D721Med (cell line): Measurements from ENCODE around the gene INHA.

ENCODE experiments used
- DNase-seq: peaks from one replicate; pipeline ENCODE4 v3.0.0; 2011; ENCODE audit warnings: low spot score; ENCODE audit not compliant: insufficient read length
- FAIRE-seq: peaks from 2 replicates; lab custom pipeline; 2011; peaks lifted over from hg19 to GRCh38; lab: Jason Lieb, UNC
- TF ChIP-seq, protein P1 (sequence below): IDR thresholded peaks from 2 replicates; pipeline ENCODE4 v1.5.1; 2012; ENCODE audit warnings: mild to moderate bottlenecking, control low read depth; ENCODE audit not compliant: insufficient read depth; ENCODE audit errors: missing control alignments

INHA gene

DNA sequence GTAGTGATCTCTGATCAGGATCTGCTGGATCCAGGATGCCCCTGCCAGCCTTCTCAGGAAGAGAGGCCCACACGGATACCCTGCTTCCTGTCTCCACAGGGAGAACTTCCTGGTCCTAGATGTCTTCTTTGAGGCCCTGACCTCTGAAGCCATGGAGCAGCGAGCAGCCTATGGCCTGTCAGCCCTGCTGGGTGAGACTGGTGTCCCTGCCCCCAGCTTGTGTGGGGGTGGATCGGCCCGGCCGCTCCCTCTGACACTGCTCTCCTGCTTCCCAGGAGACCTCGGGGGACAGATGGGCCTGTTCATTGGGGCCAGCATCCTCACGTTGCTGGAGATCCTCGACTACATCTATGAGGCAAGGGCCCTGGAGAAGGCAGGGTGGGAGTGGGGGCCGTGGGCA, 35.1 kb upstream of the INHA start:
- TF ChIP-seq, protein P1, sequence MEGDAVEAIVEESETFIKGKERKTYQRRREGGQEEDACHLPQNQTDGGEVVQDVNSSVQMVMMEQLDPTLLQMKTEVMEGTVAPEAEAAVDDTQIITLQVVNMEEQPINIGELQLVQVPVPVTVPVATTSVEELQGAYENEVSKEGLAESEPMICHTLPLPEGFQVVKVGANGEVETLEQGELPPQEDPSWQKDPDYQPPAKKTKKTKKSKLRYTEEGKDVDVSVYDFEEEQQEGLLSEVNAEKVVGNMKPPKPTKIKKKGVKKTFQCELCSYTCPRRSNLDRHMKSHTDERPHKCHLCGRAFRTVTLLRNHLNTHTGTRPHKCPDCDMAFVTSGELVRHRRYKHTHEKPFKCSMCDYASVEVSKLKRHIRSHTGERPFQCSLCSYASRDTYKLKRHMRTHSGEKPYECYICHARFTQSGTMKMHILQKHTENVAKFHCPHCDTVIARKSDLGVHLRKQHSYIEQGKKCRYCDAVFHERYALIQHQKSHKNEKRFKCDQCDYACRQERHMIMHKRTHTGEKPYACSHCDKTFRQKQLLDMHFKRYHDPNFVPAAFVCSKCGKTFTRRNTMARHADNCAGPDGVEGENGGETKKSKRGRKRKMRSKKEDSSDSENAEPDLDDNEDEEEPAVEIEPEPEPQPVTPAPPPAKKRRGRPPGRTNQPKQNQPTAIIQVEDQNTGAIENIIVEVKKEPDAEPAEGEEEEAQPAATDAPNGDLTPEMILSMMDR, result no peak
- DNase-seq (no peak), FAIRE-seq (no peak)

DNA sequence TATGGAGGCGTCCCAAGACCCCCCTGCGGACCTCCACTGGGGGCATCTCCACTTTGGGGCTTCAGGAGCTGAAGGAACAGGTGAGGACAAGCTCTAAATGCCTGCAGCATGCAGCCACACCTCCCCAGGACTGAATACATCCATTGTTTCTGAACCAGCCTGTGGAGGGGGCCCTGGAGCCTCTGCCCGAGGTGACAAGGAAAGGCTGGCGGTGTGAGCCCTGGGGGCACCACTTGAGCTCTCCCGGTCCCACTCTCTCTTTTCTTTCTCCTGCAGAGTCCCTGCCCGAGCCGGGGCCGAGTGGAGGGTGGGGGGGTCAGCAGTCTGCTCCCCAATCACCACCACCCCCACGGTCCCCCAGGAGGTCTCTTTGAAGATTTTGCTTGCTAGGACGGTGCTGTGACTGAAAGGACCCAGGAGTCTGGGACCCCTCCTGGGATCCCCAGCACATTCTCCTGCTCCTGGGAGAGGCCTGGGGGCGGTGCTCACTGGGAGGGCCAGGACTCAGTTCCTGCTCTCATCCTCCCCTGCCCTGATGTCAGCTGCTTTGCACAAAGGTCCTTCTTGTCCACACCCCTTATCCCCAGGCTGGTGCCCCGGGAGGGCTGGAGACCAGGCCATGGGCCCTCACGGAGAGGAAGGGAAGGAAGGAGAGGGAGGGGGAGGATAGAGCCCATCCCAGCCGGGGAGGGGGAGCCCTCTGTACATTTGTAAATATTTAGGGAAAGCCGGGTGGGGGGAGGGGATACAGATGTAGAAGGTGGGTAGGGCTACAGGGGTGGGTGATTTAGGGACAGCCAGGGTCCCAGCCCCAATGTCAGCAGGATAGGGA, 34.2 kb upstream of the INHA start:
- TF ChIP-seq, protein P1, result no peak
- no peak for DNase-seq
- FAIRE-seq, result no peak

DNA sequence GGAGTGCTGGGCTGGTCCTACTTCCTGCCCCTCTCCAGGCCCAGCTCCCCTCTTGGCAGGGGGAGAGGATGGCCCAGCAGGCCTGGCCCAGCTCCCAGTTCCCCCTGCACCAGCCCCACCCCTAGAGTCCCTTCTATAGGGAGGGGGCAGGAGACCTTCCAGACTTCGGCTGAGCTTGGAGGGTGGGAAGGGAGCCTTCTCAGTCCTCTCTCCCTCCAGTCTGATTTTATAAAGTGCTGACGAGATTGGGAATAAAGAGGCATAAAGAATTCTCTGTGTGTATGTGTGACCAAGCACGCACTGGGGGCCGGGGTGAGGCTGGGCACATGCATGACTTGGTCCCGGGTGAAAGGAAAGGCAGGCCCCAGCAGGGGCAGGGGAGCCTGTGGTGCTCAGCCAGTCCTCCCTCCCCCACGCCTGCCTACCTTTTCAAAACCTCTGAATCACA, 33.6 kb upstream of the INHA start:
- FAIRE-seq, result no peak
- TF ChIP-seq, protein P1, result no peak
- no peak for DNase-seq

DNA sequence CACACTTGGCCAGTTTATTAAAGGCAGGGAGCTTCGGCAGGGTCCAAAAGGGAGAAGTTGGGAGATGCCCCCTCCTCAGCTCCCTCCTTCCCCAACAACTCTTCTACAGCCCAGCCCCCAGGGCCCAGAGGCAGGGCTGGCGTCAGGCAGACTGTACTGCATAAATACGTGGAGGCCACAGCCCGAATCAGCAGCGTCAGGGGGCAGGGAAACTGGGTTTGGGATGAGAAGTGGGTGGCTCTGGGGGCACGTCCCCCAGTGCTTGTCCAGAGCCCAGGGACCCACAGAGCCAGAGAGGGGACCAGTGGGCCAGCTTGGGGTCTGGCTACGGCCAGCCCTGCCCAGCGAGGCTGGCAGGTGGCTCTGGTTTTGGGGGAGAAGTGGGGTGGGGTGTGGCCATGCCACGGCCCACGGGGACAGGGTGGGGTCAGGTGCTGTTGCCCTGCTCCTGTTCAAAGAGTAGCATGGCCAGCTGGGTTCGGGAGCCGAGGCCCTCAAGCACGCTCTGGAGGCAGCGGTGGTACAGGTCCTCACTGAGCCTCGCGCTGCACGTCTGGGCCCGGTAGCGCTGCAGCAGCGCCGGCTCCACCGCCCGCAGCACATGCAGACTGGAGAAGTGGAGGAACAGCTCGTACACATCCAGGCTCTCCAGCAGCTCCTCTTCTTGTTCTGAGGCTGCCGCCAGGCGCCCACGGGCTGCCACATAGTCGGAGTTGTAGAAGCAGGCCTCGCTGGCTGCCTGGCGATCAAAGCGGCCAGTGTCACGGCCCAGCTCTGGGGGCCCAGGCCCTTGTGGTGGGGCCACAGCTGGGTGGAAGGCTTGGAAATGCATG, 32.9 kb upstream of the INHA start:
- no peak for DNase-seq
- no peak for FAIRE-seq
- TF ChIP-seq, protein P1, result no peak

DNA sequence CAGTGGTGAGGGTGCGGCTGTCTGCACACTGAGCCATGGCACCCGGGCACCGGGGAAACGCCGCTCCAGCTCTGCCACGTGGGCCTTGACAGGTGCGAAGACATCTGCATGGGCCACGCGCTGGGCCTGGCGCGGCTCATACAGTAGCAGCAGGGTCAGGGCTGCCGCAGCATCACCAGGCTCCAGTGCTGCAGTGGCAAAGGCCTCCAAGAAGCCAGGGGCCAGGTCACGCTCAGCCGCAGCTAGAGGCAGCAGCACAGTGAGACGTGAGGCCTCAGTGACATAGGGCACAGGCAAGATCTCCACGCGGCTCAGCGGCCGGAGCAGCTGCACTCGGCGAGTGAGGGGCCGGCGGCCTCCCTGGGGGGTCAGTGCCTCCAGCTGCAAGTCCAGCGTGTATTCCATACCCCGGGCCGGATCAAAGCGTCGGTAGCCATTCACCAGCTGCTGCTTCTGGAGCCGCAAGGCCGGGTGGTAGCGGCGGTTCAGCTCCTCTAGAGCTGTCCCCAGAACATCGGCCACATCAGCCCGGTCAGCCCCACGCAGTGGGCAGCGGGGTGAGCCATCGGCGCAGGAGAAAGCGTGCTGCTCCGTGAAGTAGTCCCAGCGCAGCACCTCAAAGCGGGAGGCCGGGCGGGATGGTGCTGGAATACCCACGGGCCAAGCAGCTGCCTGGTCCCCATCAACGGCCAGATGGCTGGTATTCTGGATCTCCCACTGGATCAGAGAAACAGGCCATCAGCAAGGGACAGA, 32.0 kb upstream of the INHA start:
- no peak for FAIRE-seq
- DNase-seq, result no peak
- TF ChIP-seq, protein P1, result no peak

DNA sequence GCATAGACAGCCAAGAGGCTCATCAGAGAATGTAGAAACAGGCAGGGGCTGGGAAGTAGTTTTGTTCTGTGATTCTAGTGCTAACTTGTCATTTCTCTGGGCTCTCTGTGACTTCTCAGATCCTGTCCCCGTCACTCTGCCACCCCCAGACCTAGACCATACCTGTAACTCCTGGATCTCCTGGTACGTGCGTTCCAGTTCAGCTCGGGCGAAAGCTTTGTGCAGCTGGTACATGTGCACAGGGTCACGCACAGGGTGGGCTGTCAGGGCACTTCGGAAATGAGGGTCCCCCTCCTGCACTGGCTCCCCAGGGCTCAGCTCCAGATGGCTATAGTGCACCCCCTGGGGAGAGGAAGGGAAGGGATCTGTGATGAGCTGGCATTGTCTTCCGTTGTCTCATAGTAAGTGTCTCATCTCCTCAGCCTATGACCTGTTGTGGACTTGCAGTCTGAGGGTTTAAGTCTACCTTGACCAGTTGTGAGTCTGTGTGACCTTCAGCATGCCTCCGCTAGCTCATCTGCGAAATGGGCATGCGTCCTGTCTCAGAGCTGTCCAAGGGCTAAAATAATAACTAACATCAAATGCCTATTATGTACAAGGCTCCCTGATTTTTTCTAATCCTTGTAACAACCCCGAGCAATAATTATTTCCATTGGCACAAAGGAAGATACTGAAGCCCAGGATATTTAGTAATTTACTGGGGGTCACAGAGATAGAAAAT, 31.2 kb upstream of the INHA start:
- DNase-seq, result no peak
- TF ChIP-seq, protein P1, result no peak
- FAIRE-seq, result no peak
